ENCODE results near the gene C4orf50.
"Not testable (repeated sequence)": the region's sequence is repeated elsewhere in the genome, so short reads cannot be mapped to it uniquely, and the experiment has no call there.

Gene C4orf50

GRCh38 chr4:5857199-5857598 lies 161.0 kb downstream of the C4orf50 start:
- DNase-seq (ENCODE audit: low read depth) = no peak

GRCh38 chr4:5856362-5856761 lies 161.9 kb downstream of the C4orf50 start:
- DNase-seq (ENCODE audit: low read depth) = not testable (repeated sequence)

- DNase-seq (ENCODE audit: low read depth) = no peak
Measured at GRCh38 chr4:5854929-5855328, 163.3 kb downstream of the C4orf50 start.

- no peak for DNase-seq (ENCODE audit: low read depth)
Measured at GRCh38 chr4:5852523-5853202, 165.6 kb downstream of the C4orf50 start.

GRCh38 chr4:5851637-5852301 lies 166.5 kb downstream of the C4orf50 start:
- DNase-seq (ENCODE audit: low read depth) = no peak

Measured in stimulated activated CD8-positive, alpha-beta memory T cell treated with anti-CD3 and anti-CD28 coated beads, Interleukin-15, amount 100 ng/mL, for 1 hour (primary cell).